NCI-H1105 (cell line): ENCODE data around the gene ASCC2.
"Not testable (repeated sequence)": the region's sequence is repeated elsewhere in the genome, so short reads cannot be mapped to it uniquely, and the experiment has no call there.

Experiments
- DNase-seq: peaks from one replicate; lab custom pipeline; 2025; lab: John Stamatoyannopoulos, UW

ASCC2 gene

GRCh38 chr22:29856496-29856895 lies 18.4 kb upstream of the ASCC2 start:
- no peak for DNase-seq

GRCh38 chr22:29855611-29856181 lies 17.6 kb upstream of the ASCC2 start:
- no peak for DNase-seq

GRCh38 chr22:29854432-29854831 lies 16.4 kb upstream of the ASCC2 start:
- no peak for DNase-seq

- DNase-seq, result no peak
These were observed 10.0 kb upstream of the ASCC2 start for GRCh38 chr22:29848111-29848510.

DNA sequence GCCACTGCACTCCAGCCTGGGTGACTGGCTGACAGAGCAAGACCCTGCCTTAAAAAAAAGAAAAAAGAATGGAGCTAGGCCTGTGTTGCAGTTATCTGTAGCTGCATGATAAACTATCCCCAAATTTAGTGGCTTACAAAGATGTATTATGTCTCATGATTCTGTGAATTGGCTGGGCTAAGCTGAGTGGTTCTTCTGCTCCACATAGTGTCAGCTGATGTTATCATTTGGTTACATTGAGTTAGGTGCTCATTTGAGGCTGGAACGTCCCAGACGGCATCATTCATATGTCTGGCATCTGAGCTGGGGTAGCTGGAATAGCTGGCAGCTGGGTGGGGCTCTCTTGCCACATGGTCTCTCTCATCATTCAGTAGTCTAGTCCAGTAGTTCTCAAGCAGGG lies 8.2 kb upstream of the ASCC2 start:
- no peak for DNase-seq

DNA sequence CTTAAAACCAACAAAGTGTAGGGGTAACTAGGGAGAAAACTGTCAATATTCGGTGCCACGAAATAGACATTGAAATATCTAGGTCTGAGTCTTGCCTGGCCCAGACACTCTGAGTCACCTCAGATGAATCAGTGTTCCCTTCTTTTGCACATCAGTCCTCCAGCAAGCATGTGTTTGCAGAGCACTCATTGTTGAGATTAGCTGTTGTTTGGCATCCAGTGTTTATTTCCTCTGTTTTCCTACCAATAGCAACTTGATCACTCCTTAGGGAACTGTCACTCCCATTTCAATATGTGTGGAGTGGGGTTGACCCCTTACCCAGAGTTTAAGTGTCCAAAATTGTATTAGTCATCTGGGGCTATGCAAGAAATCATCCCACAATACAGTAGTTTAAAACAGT lies 4.7 kb upstream of the ASCC2 start:
- DNase-seq, result no peak

DNA sequence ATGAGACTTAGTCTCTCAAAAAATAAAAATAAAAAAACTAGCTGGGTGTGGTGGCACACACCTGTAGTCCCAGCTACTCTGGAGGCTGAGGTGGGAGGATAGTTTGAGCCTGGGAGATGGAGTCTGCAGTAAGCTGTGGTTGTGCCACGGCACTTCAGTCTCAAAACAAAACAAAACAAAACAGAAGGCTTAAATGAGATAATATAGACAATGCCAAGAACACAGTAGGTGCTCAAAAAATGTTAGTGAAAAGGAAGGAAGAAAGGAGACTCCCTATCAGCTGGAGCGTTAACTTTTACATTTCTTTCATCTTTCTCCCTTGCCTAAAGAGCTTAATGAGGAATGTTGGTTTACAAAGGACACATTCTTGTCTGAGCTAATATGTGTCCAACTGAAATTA lies 4.1 kb upstream of the ASCC2 start:
- DNase-seq, result no peak

- DNase-seq, result no peak
These were observed 2.4 kb upstream of the ASCC2 start for GRCh38 chr22:29840498-29840897.

DNA sequence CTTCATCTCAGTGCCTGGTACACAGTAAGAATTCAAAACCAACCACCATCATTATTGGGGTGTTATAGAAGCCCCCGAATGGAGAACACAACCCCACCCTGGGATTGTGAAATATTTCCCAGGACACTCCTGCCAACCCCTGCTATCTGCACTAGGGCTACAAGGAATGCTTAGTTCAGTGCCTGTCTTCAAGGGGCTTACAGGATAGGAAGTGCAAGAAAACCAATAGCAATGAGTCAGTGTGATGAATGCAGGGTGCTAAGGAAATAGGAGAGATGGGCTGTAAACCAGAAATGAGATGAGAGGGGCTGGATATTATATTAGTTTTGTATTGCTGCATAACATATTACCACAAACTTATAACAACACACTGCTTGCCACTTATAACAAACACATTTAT lies 965 bp upstream of the ASCC2 start:
- no peak for DNase-seq

GRCh38 chr22:29838599-29838956 lies 504 bp upstream of the ASCC2 start:
- DNase-seq, result no peak

DNA sequence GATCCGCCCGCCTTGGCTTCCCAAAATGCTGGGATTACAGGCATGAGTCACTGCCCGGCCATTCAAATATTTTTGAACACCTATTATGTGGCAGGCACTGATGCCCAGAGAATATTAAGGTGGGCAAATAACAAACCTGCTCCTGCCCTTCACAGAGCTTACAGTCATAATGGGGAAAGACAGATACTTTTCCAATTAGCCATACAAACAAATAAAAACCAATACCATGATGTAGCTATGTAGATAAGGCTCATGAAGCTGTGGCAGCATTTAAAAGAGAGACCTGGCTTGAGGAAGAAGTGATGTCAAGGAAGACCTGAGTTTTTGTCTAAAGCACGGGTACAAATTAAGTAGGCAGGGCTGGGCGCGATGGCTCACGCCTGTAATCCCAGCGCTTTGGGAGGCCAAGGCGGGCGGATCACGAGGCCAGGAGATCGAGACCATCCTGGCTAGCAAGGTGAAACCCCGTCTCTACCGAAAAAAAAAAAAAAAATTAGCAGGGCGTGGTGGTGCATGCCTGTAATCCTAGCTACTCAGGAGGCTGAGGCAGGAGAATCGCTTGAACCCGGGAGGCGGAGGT lies 1.2 kb downstream of the ASCC2 start:
- not testable (repeated sequence) for DNase-seq

DNA sequence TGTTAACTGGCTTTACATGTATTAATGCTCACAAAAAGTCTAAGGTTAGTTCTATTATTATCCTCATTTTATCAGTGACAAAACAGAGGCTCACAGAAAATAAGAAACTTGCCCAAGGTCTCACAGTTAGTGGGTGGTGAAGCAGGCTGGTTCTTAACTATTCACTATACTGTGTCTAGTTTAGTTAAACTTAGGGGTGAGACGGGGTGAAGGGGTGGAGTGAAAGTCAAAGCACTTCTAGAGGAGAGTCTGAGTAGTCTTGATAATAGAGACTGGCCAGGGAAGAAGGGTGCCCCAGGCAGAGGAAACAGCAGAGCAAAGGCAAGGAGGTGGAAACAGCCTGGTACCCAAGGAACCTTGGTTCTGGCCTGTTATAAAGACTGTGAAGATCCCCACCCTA lies 4.0 kb downstream of the ASCC2 start:
- DNase-seq, result no peak

DNA sequence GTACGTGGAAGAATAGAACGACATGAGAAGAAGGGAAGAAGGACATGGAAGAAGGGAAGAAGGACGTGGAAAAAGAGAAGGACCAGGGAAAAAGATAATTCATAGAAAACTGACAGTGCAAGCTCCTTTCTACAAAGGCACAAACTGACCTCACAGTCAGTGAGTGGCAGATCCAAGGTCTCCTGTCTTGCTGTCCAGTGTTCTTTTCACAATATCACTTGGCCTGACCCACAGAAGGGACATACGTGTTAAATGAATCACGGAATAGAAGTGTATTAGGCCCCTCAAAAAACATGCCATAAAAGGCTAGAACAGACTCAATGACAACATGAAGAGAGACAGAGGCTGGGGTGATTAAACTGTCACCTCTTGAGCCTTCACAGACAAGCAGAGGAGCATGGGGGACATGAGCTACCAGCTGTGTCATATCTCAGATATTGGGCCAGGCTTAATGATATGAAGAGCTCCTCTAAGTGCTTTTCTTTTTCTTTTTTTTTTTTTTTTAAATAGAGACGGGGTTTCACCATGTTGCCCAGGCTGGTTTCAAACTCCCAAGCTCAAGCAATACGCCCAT lies 4.6 kb downstream of the ASCC2 start:
- DNase-seq, result no peak

GRCh38 chr22:29831958-29832357 lies 6.1 kb downstream of the ASCC2 start:
- no peak for DNase-seq

- DNase-seq, result no peak
These were observed 6.7 kb downstream of the ASCC2 start for GRCh38 chr22:29831186-29831921.

DNA sequence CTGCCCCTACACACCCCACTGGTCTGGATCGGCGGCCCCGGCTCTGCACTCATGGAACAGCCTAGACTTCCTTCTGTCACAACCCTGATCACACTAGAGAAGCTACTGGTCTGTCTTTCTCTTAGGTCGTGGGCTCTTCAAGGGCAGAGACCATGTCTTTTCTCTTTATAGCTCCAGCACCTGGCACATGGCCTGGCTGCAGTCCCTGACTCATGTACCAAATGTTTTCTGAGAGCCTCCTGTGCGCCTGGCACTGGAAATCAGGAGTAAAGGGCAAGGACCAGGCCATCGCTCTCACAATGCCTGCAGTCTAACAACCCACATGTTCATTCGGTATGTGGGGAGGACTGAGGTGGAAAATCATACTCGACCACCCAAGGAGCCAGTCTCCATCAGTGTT lies 7.5 kb downstream of the ASCC2 start:
- DNase-seq, result no peak

- DNase-seq, result not testable (repeated sequence)
These were observed 10.3 kb downstream of the ASCC2 start for GRCh38 chr22:29827726-29828125.

DNA sequence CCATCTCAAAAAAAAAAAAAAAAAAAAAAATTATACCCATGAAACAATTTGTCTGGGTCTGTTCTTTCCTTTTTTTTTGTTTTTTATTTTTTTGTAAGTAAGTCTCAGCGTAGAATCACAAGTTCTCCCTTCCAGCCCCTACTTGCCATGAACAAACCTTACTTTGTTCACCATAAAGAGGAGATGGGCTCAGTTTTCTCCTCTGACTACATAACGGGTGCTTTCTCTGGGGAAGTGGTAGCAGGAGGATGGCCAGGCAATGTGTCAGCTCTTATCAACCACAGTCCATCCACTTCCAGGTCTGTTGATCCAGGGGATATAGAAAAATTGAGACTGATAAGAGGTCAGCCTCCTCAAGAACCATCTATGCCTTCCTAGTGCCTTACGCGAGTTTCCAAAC lies 11.0 kb downstream of the ASCC2 start:
- no peak for DNase-seq

DNA sequence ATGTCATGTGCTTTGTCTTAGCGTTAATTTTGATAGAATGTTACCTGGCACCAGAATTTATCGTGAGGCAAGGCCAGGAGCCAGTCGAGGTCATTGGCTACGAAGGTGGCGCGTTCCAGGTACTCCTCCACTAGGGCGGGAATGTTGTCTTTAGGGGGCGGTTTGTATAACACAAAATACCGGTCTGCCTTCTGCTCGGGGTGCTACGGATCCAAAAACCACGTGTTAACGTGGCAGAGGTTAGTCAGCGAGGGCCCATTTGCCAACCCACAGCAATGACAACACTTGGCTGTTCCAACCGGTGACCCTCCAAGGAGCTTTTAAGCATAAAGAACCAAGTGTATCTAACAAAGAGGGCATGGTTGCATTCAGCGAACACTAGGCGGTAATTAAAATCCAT lies 12.5 kb downstream of the ASCC2 start:
- no peak for DNase-seq

- DNase-seq, result no peak
These were observed 13.4 kb downstream of the ASCC2 start for GRCh38 chr22:29824677-29825076.

- peak; percentile 39 for DNase-seq
These were observed 16.6 kb downstream of the ASCC2 start for GRCh38 chr22:29821291-29822016.

- DNase-seq, result no peak
These were observed 17.1 kb downstream of the ASCC2 start for GRCh38 chr22:29820961-29821290.

DNA sequence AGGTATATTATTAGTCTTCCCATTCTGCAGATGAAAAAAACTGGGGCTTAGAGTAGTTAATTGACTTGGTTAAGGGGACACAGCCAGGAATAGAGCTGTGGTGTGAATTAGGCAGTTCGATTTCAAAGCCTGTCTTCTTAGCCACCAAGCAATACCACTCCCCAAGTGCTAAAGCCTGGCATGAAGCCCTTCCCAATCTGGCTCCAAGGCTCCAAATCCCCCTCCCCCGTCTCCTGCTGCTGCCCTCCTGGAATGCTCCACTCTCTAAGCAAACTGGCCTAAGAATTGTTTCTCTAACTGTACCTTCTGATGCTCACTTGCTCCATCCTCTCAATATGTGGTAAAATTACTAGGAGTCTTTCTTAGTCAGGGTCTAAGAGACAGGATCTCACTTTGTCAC lies 18.6 kb downstream of the ASCC2 start:
- DNase-seq, result no peak
